ENCODE results near the gene OXSR1. TPM values are rescaled to one million over a fixed set of nuclear protein-coding genes. Genes with fewer than 3 reads are reported as not detected.

The OXSR1 gene
- total RNA-seq, 4 donors from 2014 or later, result 23.9 to 35.8 (median 29.9) TPM

GRCh38 chr3:38152609-38153008, 12.7 kb upstream of the OXSR1 start:
- Histone ChIP-seq H3K27me3 (no peaks in the 10 kb centered on the region), H3K4me3 (no peak overlapping the region), H3K27ac (no peak overlapping the region), H3K36me3 (no peaks in the 10 kb centered on the region), H3K4me1 (no peaks in the 10 kb centered on the region), H3K9me3 (no peaks in the 10 kb centered on the region)
- no peak for DNase-seq (ENCODE audit: low spot score in 2 of 2)
- TF ChIP-seq, protein P1, sequence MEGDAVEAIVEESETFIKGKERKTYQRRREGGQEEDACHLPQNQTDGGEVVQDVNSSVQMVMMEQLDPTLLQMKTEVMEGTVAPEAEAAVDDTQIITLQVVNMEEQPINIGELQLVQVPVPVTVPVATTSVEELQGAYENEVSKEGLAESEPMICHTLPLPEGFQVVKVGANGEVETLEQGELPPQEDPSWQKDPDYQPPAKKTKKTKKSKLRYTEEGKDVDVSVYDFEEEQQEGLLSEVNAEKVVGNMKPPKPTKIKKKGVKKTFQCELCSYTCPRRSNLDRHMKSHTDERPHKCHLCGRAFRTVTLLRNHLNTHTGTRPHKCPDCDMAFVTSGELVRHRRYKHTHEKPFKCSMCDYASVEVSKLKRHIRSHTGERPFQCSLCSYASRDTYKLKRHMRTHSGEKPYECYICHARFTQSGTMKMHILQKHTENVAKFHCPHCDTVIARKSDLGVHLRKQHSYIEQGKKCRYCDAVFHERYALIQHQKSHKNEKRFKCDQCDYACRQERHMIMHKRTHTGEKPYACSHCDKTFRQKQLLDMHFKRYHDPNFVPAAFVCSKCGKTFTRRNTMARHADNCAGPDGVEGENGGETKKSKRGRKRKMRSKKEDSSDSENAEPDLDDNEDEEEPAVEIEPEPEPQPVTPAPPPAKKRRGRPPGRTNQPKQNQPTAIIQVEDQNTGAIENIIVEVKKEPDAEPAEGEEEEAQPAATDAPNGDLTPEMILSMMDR (IDR thresholded peaks at IDR 0.05), result no peak
- TF ChIP-seq EP300 (IDR thresholded peaks at IDR 0.05) (no peak), POLR2A (IDR thresholded peaks at IDR 0.05) (no peak)
- 91 to 100% methylated on average over 2 of the region's 2 CpGs for WGBS, 2 donors

GRCh38 chr3:38153221-38153620, 12.1 kb upstream of the OXSR1 start:
- Histone ChIP-seq H3K36me3 (no peaks in the 10 kb centered on the region), H3K4me1 (no peaks in the 10 kb centered on the region), H3K27me3 (no peaks in the 10 kb centered on the region), H3K27ac (peak overlapping the region in 1 of 4 donors; percentile 46), H3K4me3 (no peak overlapping the region), H3K9me3 (no peaks in the 10 kb centered on the region)
- WGBS, 2 donors, result 92 to 95% methylated on average over 2 of the region's 2 CpGs
- no peak for DNase-seq (ENCODE audit: low spot score in 2 of 2)
- TF ChIP-seq EP300 (IDR thresholded peaks at IDR 0.05), result no peak
- TF ChIP-seq, protein P1 (IDR thresholded peaks at IDR 0.05), result no peak

- H3K4me3 ChIP-seq, result no peak overlapping the region
- no peak for DNase-seq (ENCODE audit: low spot score in 2 of 2)
- H3K4me1 ChIP-seq, result no peaks in the 10 kb centered on the region
- peak overlapping the region in 1 of 4 donors; percentile 46 for H3K27ac ChIP-seq
- H3K27me3 ChIP-seq, result no peaks in the 10 kb centered on the region
- peak; percentile 33 to 69 for TF ChIP-seq EP300 (IDR thresholded peaks at IDR 0.05)
- TF ChIP-seq, protein P1 (IDR thresholded peaks at IDR 0.05), result no peak
- 56 to 62% methylated on average over 2 of the region's 2 CpGs for WGBS, 2 donors
- no peaks in the 10 kb centered on the region for H3K36me3 ChIP-seq
- no peaks in the 10 kb centered on the region for H3K9me3 ChIP-seq
Measured at GRCh38 chr3:38154033-38154494, 11.3 kb upstream of the OXSR1 start.

GRCh38 chr3:38154625-38155255, 10.6 kb upstream of the OXSR1 start:
- no peak overlapping the region for H3K4me3 ChIP-seq
- 69% methylated on average over 2 of the region's 2 CpGs for WGBS, 2 donors
- peak overlapping the region in 1 of 4 donors; percentile 26 for H3K27ac ChIP-seq
- H3K36me3 ChIP-seq, result no peaks in the 10 kb centered on the region
- DNase-seq (ENCODE audit: low spot score in 2 of 2), result no peak
- no peaks in the 10 kb centered on the region for H3K27me3 ChIP-seq
- H3K4me1 ChIP-seq, result no peaks in the 10 kb centered on the region
- H3K9me3 ChIP-seq, result no peaks in the 10 kb centered on the region
- TF ChIP-seq EP300 (IDR thresholded peaks at IDR 0.05) (no peak), POLR2A (IDR thresholded peaks at IDR 0.05) (no peak)
- TF ChIP-seq, protein P1 (IDR thresholded peaks at IDR 0.05), result no peak

GRCh38 chr3:38155825-38156224, 9.5 kb upstream of the OXSR1 start:
- no peak overlapping the region for H3K27ac ChIP-seq
- no peaks in the 10 kb centered on the region for H3K9me3 ChIP-seq
- 78 to 79% methylated on average over 2 of the region's 2 CpGs for WGBS, 2 donors
- H3K4me1 ChIP-seq, result no peaks in the 10 kb centered on the region
- no peak for DNase-seq (ENCODE audit: low spot score in 2 of 2)
- H3K4me3 ChIP-seq, result no peak overlapping the region
- H3K27me3 ChIP-seq, result no peaks in the 10 kb centered on the region
- no peaks in the 10 kb centered on the region for H3K36me3 ChIP-seq
- TF ChIP-seq POLR2A (IDR thresholded peaks at IDR 0.05) (no peak), EP300 (IDR thresholded peaks at IDR 0.05) (no peak)
- TF ChIP-seq, protein P1 (IDR thresholded peaks at IDR 0.05), result no peak
